ENCODE data around the gene UBE2M. TPM values are rescaled to one million over a fixed set of nuclear protein-coding genes. Genes with fewer than 3 reads are reported as not detected.
"Not testable (repeated sequence)": the region's sequence is repeated elsewhere in the genome, so short reads cannot be mapped to it uniquely, and the experiment has no call there.

Gene UBE2M
- total RNA-seq, 2 donors from 2014 or later, result 116 to 122 TPM

- ATAC-seq (replicated peaks in 1 of 2); DNase-seq; H3K27me3 Mint-ChIP-seq (ENCODE audit: low read depth); H3K36me3 Mint-ChIP-seq (ENCODE audit: insufficient read depth in 2 of 2); H3K9me3 Mint-ChIP-seq: not testable (repeated sequence)
- Mint-ChIP-seq H3K4me1 (ENCODE audit: low read depth) (peaks cover 61% of the 10 kb centered on the region), H3K4me3 (peak overlapping the region; percentile 38 to 64), H3K27ac (peak overlapping the region; percentile 76)
Measured at GRCh38 chr19:58577581-58577980, 19.2 kb upstream of the UBE2M start.

- peaks cover 0 to 7% of the 10 kb centered on the region in 2 donors for H3K36me3 Mint-ChIP-seq (ENCODE audit: insufficient read depth in 2 of 2)
- H3K4me3 Mint-ChIP-seq, result peak overlapping the region; percentile 85 to 92
- DNase-seq (peak; percentile 86 to 89), ATAC-seq (replicated peaks in 1 of 2) (peak; percentile 53 to 56)
- no peaks in the 10 kb centered on the region for H3K27me3 Mint-ChIP-seq (ENCODE audit: low read depth)
- H3K4me1 Mint-ChIP-seq (ENCODE audit: low read depth), result peaks cover 61% of the 10 kb centered on the region
- no peaks in the 10 kb centered on the region for H3K9me3 Mint-ChIP-seq
- peak overlapping the region; percentile 30 for H3K27ac Mint-ChIP-seq
Measured at GRCh38 chr19:58575183-58576041, 17.0 kb upstream of the UBE2M start.

DNA sequence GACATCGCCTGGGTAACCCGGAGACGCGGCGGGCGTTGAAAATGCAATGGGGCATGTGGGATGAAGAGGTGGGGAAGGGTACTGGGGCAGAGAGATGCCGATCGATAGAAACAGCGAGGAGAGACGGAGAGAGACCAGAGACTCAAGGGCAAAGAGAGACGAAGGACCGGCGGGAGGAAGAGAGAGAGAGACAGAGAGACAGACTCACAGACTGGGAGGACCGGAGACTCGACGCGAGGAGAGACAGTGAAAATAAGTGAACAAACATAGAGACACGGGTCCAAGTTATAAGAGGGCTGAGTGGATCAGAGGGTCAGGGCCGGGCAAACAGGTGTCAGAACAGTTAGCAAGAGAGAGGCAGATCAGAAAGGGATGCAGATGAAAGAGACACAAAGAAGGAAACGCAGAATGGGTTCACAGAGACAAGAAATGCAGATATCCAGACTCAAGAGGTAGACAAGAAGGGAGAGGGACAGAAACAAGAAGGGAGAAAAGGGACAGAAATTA lies 15.3 kb upstream of the UBE2M start:
- no peak for DNase-seq
- peak overlapping the region; percentile 87 for H3K27ac Mint-ChIP-seq
- no peaks in the 10 kb centered on the region for H3K27me3 Mint-ChIP-seq (ENCODE audit: low read depth)
- peaks cover 0 to 5% of the 10 kb centered on the region in 2 donors for H3K36me3 Mint-ChIP-seq (ENCODE audit: insufficient read depth in 2 of 2)
- ATAC-seq (replicated peaks in 1 of 2), result no peak
- H3K4me1 Mint-ChIP-seq (ENCODE audit: low read depth), result peaks cover 51% of the 10 kb centered on the region
- peak overlapping the region; percentile 87 to 92 for H3K4me3 Mint-ChIP-seq
- H3K9me3 Mint-ChIP-seq, result no peaks in the 10 kb centered on the region

DNA sequence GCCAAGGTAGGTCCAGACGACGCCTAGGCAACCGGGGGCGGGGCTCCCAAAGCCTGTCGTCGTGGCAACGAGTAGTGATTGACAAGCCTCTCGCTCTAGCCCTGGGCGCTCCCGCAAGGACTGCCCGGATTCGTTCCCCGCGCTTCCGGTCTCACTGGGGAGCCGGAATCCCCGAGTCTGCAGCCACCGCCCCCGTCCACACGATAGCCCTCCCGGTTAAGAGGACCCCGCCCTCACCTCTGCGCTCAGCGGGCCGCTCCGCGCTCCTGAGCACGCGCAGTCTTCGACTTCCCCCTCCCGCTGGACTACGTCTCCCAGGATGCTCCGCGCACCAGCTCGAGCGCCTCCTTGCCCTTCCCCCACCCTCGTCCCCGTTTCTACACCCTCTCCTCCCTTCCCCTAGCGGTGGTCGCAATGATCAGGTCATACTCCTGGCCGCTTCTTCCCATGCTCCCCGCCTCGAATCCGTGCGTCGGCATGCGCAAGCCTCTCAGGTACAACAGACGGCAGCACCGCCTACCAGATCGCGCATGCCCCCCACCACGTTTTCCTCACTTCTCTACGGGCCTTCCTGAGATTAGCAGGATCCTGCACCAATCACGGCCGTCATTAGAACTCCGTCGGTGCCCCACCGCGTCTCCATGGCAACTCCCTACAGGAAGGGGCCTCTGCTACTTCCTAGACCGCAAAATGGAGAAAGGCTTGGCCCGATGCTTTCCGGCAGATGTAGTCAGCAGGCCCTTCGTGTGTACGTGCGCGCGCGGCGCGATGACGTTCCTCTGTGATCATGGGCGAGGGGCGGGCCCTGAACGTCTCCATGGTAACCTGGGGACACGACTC lies 14.6 kb upstream of the UBE2M start, which contains the start of gene MZF1:
TSS of gene MZF1 (minus strand) at position 518 of the 840 bp plus-strand sequence. CDS start 1,946 bp downstream, outside the sequence.
- Mint-ChIP-seq H3K36me3 (ENCODE audit: insufficient read depth in 2 of 2) (peaks cover 0 to 5% of the 10 kb centered on the region in 2 donors), H3K27me3 (ENCODE audit: low read depth) (no peaks in the 10 kb centered on the region), H3K4me1 (ENCODE audit: low read depth) (peaks cover 44% of the 10 kb centered on the region), H3K4me3 (peak within 1 kb of the TSS; percentile 87 to 92), H3K9me3 (no peaks in the 10 kb centered on the region), H3K27ac (peak within 1 kb of the TSS; percentile 87)
- peak; percentile 71 to 72 for ATAC-seq (replicated peaks in 1 of 2)
- DNase-seq, result peak; percentile 99 to 100

- no peaks in the 10 kb centered on the region for H3K9me3 Mint-ChIP-seq
- no peaks in the 10 kb centered on the region for H3K27me3 Mint-ChIP-seq (ENCODE audit: low read depth)
- peak overlapping the region; percentile 87 to 92 for H3K4me3 Mint-ChIP-seq
- peaks cover 0 to 5% of the 10 kb centered on the region in 2 donors for H3K36me3 Mint-ChIP-seq (ENCODE audit: insufficient read depth in 2 of 2)
- H3K27ac Mint-ChIP-seq, result peak overlapping the region; percentile 87
- ATAC-seq (replicated peaks in 1 of 2), result no peak
- peaks cover 36% of the 10 kb centered on the region for H3K4me1 Mint-ChIP-seq (ENCODE audit: low read depth)
- no peak for DNase-seq
Measured at GRCh38 chr19:58572026-58572817, 13.8 kb upstream of the UBE2M start.

DNA sequence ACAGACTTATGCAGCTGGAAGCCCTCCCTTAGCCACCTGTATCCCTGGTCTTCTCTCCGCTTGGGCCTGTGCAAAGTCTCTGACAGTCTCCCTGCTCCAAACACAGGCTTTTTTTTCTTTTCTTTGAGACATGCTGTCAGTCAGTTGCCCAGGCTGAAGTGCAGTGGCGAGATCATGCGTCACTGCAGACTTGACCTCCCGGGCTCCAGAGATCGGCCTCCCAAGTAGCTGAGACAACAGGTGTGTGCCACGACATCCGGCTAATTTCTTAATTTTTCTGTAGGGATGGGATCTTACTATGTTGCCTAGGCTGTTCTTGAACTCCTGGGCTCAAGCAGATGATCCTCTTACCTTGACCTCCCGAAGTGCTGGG lies 13.2 kb upstream of the UBE2M start:
- Mint-ChIP-seq H3K4me3 (peak overlapping the region; percentile 87 to 92), H3K9me3 (no peaks in the 10 kb centered on the region), H3K27me3 (ENCODE audit: low read depth) (no peaks in the 10 kb centered on the region), H3K36me3 (ENCODE audit: insufficient read depth in 2 of 2) (peaks cover 0 to 6% of the 10 kb centered on the region in 2 donors), H3K27ac (no peak overlapping the region), H3K4me1 (ENCODE audit: low read depth) (peaks cover 32% of the 10 kb centered on the region)
- ATAC-seq (replicated peaks in 1 of 2) (no peak), DNase-seq (no peak)

GRCh38 chr19:58570770-58571574 lies 12.6 kb upstream of the UBE2M start:
- Mint-ChIP-seq H3K4me3 (no peak overlapping the region), H3K9me3 (no peaks in the 10 kb centered on the region), H3K4me1 (ENCODE audit: low read depth) (peaks cover 35% of the 10 kb centered on the region), H3K27me3 (ENCODE audit: low read depth) (no peaks in the 10 kb centered on the region), H3K27ac (no peak overlapping the region), H3K36me3 (ENCODE audit: insufficient read depth in 2 of 2) (peaks cover 0 to 8% of the 10 kb centered on the region in 2 donors)
- ATAC-seq (replicated peaks in 1 of 2), result no peak
- DNase-seq, result no peak

GRCh38 chr19:58569943-58570670 lies 11.7 kb upstream of the UBE2M start:
- Mint-ChIP-seq H3K4me3 (no peak overlapping the region), H3K36me3 (ENCODE audit: insufficient read depth in 2 of 2) (peaks cover 0 to 8% of the 10 kb centered on the region in 2 donors), H3K27ac (no peak overlapping the region), H3K27me3 (ENCODE audit: low read depth) (no peaks in the 10 kb centered on the region), H3K4me1 (ENCODE audit: low read depth) (peaks cover 31% of the 10 kb centered on the region), H3K9me3 (no peaks in the 10 kb centered on the region)
- DNase-seq, result no peak
- ATAC-seq (replicated peaks in 1 of 2), result no peak

GRCh38 chr19:58569191-58569942 lies 11.0 kb upstream of the UBE2M start:
- no peaks in the 10 kb centered on the region for H3K9me3 Mint-ChIP-seq
- H3K4me3 Mint-ChIP-seq, result no peak overlapping the region
- H3K36me3 Mint-ChIP-seq (ENCODE audit: insufficient read depth in 2 of 2), result peaks cover 1 to 8% of the 10 kb centered on the region in 2 donors
- H3K27ac Mint-ChIP-seq, result no peak overlapping the region
- peaks cover 28% of the 10 kb centered on the region for H3K4me1 Mint-ChIP-seq (ENCODE audit: low read depth)
- H3K27me3 Mint-ChIP-seq (ENCODE audit: low read depth), result no peaks in the 10 kb centered on the region
- ATAC-seq (replicated peaks in 1 of 2), result no peak
- no peak for DNase-seq

DNA sequence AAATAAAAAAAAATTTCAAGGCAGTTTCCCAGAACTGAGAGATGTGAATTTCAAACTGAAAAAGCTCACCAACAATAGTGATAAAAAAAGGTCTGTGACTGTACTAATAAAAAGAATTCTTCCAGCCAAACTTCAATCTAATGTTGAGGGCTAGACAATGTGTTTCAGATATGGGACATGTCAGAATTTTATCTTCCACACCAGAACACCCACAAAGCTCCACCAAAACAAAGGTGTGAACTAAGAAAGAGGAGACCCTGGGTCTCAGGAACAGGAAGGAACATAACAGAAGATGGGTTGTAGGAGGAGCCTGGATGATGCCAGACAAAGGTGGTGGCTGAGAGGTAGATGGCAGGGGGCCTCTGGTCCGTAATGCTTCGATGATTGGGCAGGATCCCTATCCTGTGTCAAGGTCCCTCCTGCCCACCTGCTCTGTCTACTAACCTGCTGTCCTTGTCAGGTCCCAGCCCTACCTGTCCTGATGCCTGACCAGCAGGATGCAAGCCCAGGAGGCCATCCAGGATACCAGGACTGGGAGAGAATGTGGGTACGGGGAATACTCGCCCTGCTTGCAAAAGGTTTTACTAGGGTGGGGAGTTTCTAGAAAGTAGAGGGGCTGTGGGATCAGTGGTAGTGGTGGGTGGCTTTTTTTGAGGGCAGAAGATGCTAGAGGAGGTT lies 10.2 kb upstream of the UBE2M start:
- ATAC-seq (replicated peaks in 1 of 2) (no peak), DNase-seq (no peak)
- Mint-ChIP-seq H3K4me3 (no peak overlapping the region), H3K27ac (peak overlapping the region; percentile 43), H3K36me3 (ENCODE audit: insufficient read depth in 2 of 2) (peaks cover 1 to 8% of the 10 kb centered on the region in 2 donors), H3K9me3 (no peaks in the 10 kb centered on the region), H3K27me3 (ENCODE audit: low read depth) (peaks cover 2% of the 10 kb centered on the region), H3K4me1 (ENCODE audit: low read depth) (peaks cover 24% of the 10 kb centered on the region)

All from activated T-cell treated with anti-CD3 and anti-CD28 coated beads, Interleukin-2, amount 50 U/mL, for 72 hours (primary cell).